ENCODE data around the gene GMDS.

DNA sequence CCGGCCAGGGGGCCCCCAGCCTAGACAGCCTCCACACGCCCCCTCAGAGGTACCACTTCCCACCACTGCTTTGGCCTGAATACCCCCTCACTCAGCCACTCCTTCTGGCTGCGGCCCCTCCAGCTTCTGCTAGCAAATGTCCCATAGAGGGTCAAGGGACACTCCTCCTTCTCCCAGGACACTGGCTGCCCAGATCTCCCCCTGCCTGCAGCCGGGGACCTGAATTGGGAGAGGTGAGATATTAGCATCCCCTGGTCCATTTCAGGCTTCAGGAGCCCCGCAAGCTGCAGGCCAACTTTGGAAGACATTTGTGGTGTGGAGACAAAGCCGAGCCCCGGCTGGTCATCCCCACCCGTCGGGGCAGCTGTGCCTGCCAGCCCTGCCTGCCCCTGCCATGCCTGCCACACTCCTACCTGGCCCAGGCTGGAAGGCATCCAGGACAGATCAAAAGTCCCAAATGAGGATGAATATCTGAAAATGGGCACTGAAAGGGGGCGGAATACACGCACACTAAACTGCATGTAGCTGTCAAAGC, 668.2 kb downstream of the GMDS start:
- TF ChIP-seq, protein P1, sequence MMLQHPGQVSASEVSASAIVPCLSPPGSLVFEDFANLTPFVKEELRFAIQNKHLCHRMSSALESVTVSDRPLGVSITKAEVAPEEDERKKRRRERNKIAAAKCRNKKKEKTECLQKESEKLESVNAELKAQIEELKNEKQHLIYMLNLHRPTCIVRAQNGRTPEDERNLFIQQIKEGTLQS (CRISPR knock-in tag; IDR thresholded peaks at IDR 0.05) = no peak
- TF ChIP-seq MAFK (conservative IDR thresholded peaks at IDR 0.05 in 1 of 2, IDR thresholded peaks at IDR 0.05 in 1 of 2; ENCODE audit: low read length in 2 of 2) = no peak
- no peak for TF ChIP-seq ZNF530 (CRISPR knock-in tag; IDR thresholded peaks at IDR 0.05; ENCODE audit: low read depth)
- no peak for TF ChIP-seq ZBTB33 (CRISPR knock-in tag; IDR thresholded peaks at IDR 0.05)
- TF ChIP-seq NCOA2 (CRISPR knock-in tag; IDR thresholded peaks at IDR 0.05) = no peak
- no peak for TF ChIP-seq POLR2AphosphoS5 (IDR thresholded peaks at IDR 0.05; ENCODE audit: low read depth, low read length)
- TF ChIP-seq DR1 (CRISPR knock-in tag; IDR thresholded peaks at IDR 0.05) = no peak
- TF ChIP-seq, protein P2, sequence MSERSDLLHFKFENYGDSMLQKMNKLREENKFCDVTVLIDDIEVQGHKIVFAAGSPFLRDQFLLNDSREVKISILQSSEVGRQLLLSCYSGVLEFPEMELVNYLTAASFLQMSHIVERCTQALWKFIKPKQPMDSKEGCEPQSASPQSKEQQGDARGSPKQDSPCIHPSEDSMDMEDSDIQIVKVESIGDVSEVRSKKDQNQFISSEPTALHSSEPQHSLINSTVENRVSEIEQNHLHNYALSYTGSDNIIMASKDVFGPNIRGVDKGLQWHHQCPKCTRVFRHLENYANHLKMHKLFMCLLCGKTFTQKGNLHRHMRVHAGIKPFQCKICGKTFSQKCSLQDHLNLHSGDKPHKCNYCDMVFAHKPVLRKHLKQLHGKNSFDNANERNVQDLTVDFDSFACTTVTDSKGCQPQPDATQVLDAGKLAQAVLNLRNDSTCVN (CRISPR knock-in tag; IDR thresholded peaks at IDR 0.05; ENCODE audit: borderline replicate concordance) = no peak
- no peak for TF ChIP-seq TP53 (CRISPR knock-in tag; conservative IDR thresholded peaks at IDR 0.05)
- TF ChIP-seq FOXC1 (CRISPR knock-in tag; IDR thresholded peaks at IDR 0.05; ENCODE audit: borderline replicate concordance) = no peak
- TF ChIP-seq ZNF547 (CRISPR knock-in tag; IDR thresholded peaks at IDR 0.05) = no peak
